ENCODE measurements around the gene COBL. TPM values are rescaled to one million over a fixed set of nuclear protein-coding genes. Genes with fewer than 3 reads are reported as not detected.

The COBL gene
- total RNA-seq, 2 experiments from 2014 or later: not detected

DNA sequence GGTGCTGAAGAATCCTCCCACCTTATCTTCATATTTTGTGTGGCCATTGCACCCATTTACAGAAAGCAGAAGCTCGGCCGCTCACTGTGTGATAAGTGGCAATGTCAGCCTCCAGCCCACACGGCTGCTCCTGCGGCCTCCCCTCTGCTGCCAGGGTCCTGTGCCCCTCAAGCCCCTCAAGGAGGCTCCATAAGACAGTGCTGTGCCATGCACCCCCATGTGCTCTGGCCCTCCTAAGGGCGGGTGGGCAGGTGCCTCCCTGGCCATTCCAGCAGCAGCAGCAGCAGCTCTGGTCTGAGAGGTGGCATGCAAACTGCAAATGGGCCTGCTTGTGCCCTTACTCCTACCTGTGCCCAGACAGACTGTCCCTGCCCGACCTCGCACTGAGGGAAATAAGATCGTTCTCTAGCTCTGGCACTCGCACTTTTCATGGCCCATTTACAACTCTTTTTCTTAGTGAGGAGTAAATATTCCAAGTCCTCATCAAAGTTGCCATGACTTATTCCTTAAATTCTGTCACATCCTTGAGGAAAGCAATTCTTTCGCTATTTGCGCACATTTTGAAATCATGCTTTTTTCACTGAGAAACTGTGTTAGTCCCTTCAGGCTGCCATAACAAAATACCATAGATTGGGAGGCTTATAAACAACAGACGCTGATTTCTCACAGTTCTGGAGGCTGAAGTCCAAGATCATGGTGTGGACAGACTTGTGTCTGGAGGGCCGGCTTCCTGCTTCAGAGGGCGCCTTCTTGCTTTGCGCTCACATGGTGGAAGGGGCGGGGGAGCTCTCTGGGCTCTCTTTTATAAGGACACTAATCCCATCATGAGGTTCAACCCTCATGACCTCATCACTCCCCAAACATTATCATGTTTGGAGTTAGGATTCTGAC lies 187.8 kb downstream of the COBL start:
- intact Hi-C loops (cut with micrococcal nuclease): loop anchor here (10.0 kb wide), 1 partner anchor 764 kb away; no protein-coding TSS in a partner anchor
- CTCF ChIA-PET: interaction anchor here (1.1 to 1.4 kb wide), 2 partner anchors 12 to 58 kb away, joined by 3 to 4 read pairs; no protein-coding TSS in a partner anchor
- POLR2A ChIA-PET: no interaction called here
- Mint-ChIP-seq H3K27ac (no peak overlapping the region), H3K4me1 (ENCODE audit: low read depth) (peaks cover 7% of the 10 kb centered on the region), H3K36me3 (no peaks in the 10 kb centered on the region), H3K4me3 (no peak overlapping the region), H3K27me3 (peaks cover 1% of the 10 kb centered on the region), H3K9me3 (no peaks in the 10 kb centered on the region)
- DNase-seq: no peak

DNA sequence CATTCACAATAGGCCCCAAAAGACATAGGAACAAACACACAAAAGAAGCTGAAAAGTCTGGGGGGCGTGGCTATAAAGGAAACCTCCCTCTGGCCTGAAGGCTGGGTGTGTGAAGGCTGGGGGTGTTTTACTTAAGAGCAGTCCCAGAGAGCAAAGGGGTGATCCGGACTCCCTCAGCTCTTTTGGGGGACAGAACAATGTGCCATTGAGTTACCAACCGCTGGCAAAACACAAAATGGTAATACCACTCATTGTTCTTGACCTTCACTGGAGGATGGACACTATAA lies 189.0 kb downstream of the COBL start:
- intact Hi-C loops (cut with micrococcal nuclease): loop anchor here (10.0 kb wide), 1 partner anchor 763 kb away; no protein-coding TSS in a partner anchor
- ChIA-PET CTCF (interaction anchor here (0.5 to 1.4 kb wide), 2 partner anchors 10 to 56 kb away, joined by 3 read pairs; no protein-coding TSS in a partner anchor), POLR2A (no interaction called here)
- DNase-seq: no peak
- Mint-ChIP-seq H3K27me3 (peaks cover 1% of the 10 kb centered on the region), H3K4me3 (no peak overlapping the region), H3K9me3 (no peaks in the 10 kb centered on the region), H3K27ac (no peak overlapping the region), H3K4me1 (ENCODE audit: low read depth) (peaks cover 18% of the 10 kb centered on the region), H3K36me3 (no peaks in the 10 kb centered on the region)

DNA sequence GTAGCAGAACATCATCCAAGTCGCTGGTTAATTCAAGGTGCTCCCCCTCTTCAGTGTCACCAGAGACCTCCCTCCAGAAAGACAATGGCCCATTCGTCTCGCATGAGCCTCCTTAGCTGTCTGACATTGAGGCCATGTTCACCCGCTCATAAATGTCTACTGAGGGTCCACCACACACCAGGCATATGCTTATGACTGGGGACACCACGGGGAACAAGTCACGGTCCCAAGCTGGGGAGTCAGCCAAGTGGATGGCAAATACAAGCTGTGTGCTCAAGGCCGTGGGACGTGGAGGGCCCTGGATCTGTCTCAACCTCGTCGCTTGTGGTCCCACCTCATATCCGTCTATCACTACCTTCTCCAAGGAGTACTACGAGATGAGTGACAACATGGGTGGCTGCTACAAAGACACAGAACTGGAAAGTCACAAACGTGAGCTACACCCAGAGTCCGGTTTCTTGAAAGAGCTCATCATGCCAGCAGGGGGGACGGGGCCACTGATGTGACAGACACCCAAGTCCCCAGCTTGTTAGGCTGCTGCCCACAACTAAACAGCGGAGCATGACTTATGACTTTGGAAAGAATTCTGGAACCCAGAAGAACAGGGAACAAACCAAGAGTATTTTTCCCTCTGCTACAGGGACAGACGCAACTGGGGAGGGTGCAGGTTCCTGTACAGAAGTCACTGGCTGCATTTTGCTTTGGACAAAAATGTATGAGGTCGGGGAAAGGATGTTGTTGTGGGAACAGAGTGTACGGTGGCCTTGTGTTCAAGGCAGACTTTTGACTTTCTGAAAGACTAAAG lies 189.6 kb downstream of the COBL start:
- Mint-ChIP-seq H3K4me1 (ENCODE audit: low read depth) (peaks cover 24% of the 10 kb centered on the region), H3K27me3 (peaks cover 1% of the 10 kb centered on the region), H3K36me3 (no peaks in the 10 kb centered on the region), H3K27ac (no peak overlapping the region), H3K9me3 (no peaks in the 10 kb centered on the region), H3K4me3 (no peak overlapping the region)
- POLR2A ChIA-PET: no interaction called here
- intact Hi-C loops (cut with micrococcal nuclease): loop anchor here (10.0 kb wide), 1 partner anchor 762 kb away; no protein-coding TSS in a partner anchor
- DNase-seq: no peak
- CTCF ChIA-PET: interaction anchor here (0.5 to 1.4 kb wide), 3 partner anchors 11 to 56 kb away, joined by 3 read pairs; no protein-coding TSS in a partner anchor

DNA sequence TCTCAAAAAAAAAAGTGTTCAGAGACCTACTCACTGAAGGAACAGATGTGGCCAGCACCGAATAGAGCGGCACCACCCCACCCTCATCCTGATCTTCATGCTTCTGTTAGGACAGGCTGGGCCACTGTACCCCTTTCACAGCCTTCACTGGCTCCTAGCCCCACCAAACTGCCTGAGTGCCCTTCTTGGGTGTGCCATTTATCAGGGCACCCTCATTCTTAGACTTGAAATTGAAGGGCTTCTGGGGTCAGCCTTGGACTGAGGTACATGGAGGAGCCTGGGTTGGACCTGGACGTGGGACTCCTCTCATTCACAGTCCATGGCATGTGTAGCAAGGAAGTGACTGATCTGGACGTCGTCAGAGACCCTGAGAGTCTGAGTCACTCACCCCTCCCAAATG lies 190.3 kb downstream of the COBL start:
- POLR2A ChIA-PET: no interaction called here
- Mint-ChIP-seq H3K9me3 (no peaks in the 10 kb centered on the region), H3K27me3 (peaks cover 1% of the 10 kb centered on the region), H3K4me1 (ENCODE audit: low read depth) (peaks cover 31% of the 10 kb centered on the region), H3K36me3 (no peaks in the 10 kb centered on the region), H3K27ac (no peak overlapping the region), H3K4me3 (no peak overlapping the region)
- CTCF ChIA-PET: interaction anchor here (1.3 to 2.0 kb wide), 2 partner anchors 15 to 36 kb away, joined by 3 to 8 read pairs; no protein-coding TSS in a partner anchor
- DNase-seq: no peak
- intact Hi-C loops (cut with micrococcal nuclease): loop anchor here (10.0 kb wide), 1 partner anchor 762 kb away; no protein-coding TSS in a partner anchor

DNA sequence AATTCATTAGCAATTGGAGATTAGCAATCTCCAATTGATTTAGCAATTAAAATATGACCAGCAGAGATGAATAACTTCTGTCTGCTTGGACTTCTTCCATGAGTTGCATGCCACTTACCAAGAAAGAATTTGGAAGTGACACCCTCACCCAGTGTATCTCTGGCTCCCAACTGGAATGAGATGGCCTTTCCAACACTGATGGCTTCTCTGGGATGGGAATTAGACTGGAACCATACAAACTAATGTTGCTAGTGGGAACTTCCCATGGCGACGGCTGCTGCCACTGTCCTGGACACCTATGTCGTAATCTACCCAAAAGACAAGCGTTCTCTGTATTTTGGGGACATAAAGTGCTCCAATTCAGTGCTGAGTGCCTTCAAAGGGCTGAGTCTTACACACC lies 192.3 kb downstream of the COBL start:
- no peak for DNase-seq
- no peaks in the 10 kb centered on the region for H3K36me3 Mint-ChIP-seq
- H3K27ac Mint-ChIP-seq: no peak overlapping the region
- ChIA-PET CTCF (interaction anchor here (2.0 kb wide), 1 partner anchor 17 kb away, joined by 8 read pairs; no protein-coding TSS in a partner anchor), POLR2A (no interaction called here)
- peaks cover 1% of the 10 kb centered on the region for H3K27me3 Mint-ChIP-seq
- H3K4me3 Mint-ChIP-seq: no peak overlapping the region
- intact Hi-C loops (cut with micrococcal nuclease): loop anchor here (5.0 to 10.0 kb wide), 4 partner anchors 342 to 917 kb away; partner anchors contain the start of gene GRB10
- peaks cover 40% of the 10 kb centered on the region for H3K4me1 Mint-ChIP-seq (ENCODE audit: low read depth)
- no peaks in the 10 kb centered on the region for H3K9me3 Mint-ChIP-seq

DNA sequence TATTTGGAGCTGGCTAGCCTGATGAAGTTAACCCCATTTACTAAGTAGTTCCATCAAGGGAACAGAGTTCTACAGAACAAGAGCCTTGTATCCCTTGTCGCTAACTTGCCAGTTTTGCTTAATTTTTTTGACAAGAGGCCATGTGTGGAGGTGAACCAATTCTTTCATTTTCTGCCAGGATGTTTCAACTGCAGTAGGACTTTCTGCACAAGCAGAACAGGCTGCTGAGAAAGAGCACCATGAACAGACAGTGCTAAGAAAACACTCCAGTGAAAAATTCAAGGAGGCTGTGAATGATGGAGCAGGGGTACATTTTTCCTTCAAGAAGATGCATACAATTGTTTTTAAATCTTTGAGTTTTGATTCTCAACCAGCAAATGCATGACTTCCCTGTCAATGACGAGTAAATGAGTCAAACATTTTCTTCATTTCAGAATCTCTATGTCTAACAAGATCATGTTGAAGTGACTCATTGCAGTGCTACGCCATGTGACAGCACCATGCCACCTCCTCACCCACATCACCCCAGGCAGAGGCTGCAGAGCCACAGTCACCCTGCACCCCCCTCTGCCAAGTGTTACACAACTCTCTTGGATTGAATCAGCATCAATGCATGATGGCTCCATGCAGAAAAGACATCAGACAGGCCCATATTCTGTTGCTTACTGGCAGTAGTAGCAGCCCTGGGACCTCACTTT lies 193.1 kb downstream of the COBL start:
- peak overlapping the region; percentile 96 for H3K27ac Mint-ChIP-seq
- H3K4me3 Mint-ChIP-seq: peak overlapping the region; percentile 53
- H3K27me3 Mint-ChIP-seq: peaks cover 1% of the 10 kb centered on the region
- H3K36me3 Mint-ChIP-seq: no peaks in the 10 kb centered on the region
- no peaks in the 10 kb centered on the region for H3K9me3 Mint-ChIP-seq
- ChIA-PET CTCF (interaction anchor here (2.3 kb wide), 1 partner anchor 18 kb away, joined by 6 read pairs; no protein-coding TSS in a partner anchor), POLR2A (no interaction called here)
- peak; percentile 92 for DNase-seq
- intact Hi-C loops (cut with micrococcal nuclease): loop anchor here (1.0 to 10.0 kb wide), 14 partner anchors 18 to 1055 kb away; partner anchors contain the start of genes FIGNL1 and GRB10
- H3K4me1 Mint-ChIP-seq (ENCODE audit: low read depth): peaks cover 40% of the 10 kb centered on the region

DNA sequence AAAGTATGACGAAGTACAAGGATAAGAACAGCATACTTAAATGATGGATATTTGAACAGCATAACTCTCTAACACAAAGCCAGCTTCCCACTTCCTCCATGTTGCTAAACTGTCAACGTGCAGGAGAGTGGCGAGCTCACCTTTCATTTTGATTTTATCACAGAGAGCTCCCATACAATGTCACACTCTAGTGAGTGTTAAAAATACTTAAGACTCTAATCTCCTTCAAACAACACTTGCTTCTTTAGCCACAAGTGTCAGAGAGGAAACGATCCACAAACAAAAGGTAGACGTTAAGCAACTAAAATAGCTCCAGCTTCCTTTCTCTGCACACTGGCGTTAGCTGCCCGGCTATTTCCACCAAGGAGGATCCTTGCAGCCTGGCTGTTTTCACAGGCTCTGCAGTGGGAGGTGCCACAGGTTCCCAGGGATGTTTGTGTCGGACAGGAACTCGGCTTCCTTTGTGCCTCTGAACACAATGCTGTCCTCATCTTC lies 194.6 kb downstream of the COBL start:
- Mint-ChIP-seq H3K4me3 (peak overlapping the region; percentile 9), H3K9me3 (no peaks in the 10 kb centered on the region), H3K36me3 (no peaks in the 10 kb centered on the region), H3K27ac (peak overlapping the region; percentile 70), H3K27me3 (peaks cover 4% of the 10 kb centered on the region), H3K4me1 (ENCODE audit: low read depth) (peaks cover 40% of the 10 kb centered on the region)
- no peak for DNase-seq
- CTCF ChIA-PET: interaction anchor here (2.3 kb wide), 1 partner anchor 19 kb away, joined by 6 read pairs; no protein-coding TSS in a partner anchor
- intact Hi-C loops (cut with micrococcal nuclease): loop anchor here (2.0 to 10.0 kb wide), 7 partner anchors 295 to 1053 kb away; partner anchors contain the start of gene GRB10
- POLR2A ChIA-PET: interaction anchor here (1.1 kb wide), 1 partner anchor 104 kb away, joined by 3 read pairs; no protein-coding TSS in a partner anchor

DNA sequence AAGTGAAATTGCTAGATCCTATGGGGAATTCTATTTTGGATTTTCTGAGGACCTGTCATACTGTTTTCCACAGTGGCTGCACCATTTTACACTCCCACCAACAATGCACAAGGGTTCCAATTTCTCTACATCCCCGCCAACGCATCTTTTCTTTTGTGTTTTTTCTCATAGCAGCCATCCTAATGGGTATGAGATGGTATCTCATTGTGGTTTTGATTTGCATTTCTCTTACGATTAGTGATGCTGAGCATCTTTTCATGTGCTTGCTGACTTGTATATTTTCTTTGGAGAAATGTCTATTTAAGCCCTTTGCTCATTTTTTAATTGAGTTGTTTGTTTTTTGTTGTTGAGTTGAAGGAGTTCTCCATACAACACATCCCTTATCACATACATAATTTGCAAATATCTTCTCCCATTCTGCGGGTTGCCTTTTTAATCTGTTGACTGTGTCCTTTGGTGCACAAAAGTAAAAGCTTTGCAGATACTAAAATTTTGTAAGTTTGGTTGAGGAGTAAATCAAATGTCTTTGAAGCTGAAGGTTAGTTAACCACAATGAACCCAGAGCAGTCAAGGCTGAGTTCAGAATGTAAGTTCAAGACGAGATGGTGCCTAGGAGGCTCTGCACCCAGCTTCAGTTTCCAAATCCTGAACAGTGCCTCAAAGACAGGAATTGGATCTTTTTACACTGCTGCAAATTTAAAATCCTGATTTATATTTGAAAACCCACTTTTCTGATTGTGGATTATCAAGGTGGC lies 195.4 kb downstream of the COBL start:
- no peak for DNase-seq
- H3K27me3 Mint-ChIP-seq: peaks cover 3% of the 10 kb centered on the region
- CTCF ChIA-PET: interaction anchor here (2.3 kb wide), 1 partner anchor 20 kb away, joined by 6 read pairs; no protein-coding TSS in a partner anchor
- POLR2A ChIA-PET: interaction anchor here (1.1 kb wide), 1 partner anchor 103 kb away, joined by 3 read pairs; no protein-coding TSS in a partner anchor
- peaks cover 40% of the 10 kb centered on the region for H3K4me1 Mint-ChIP-seq (ENCODE audit: low read depth)
- intact Hi-C loops (cut with micrococcal nuclease): loop anchor here (5.0 to 10.0 kb wide), 4 partner anchors 339 to 914 kb away; partner anchors contain the start of gene GRB10
- H3K9me3 Mint-ChIP-seq: peaks cover under 1% of the 10 kb centered on the region
- H3K27ac Mint-ChIP-seq: peak overlapping the region; percentile 70
- peaks cover under 1% of the 10 kb centered on the region for H3K36me3 Mint-ChIP-seq
- peak overlapping the region; percentile 7 for H3K4me3 Mint-ChIP-seq

DNA sequence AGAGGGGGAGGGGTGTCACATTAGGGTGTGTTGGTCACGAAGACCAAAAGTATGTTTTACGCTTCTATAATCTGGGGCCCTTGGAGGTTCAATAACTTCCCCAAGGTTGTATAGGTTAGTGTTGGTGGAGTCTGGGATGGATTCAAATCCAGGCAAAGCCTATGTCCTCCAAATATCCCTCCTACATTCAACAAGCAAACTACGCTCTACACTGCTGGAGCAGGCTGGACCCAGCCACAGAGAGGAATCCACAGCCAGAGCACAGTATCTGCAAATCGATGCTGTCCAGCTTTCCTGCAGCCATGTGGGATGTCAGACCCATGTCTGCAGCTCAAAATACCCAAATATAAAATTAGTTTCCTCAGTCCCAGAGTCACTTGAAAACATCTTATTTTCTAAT lies 198.0 kb downstream of the COBL start:
- ChIA-PET POLR2A (no interaction called here), CTCF (interaction anchor here (1.6 kb wide), 1 partner anchor 23 kb away, joined by 6 read pairs; no protein-coding TSS in a partner anchor)
- Mint-ChIP-seq H3K27ac (no peak overlapping the region), H3K27me3 (peaks cover 3% of the 10 kb centered on the region), H3K36me3 (peaks cover 2% of the 10 kb centered on the region), H3K4me3 (no peak overlapping the region), H3K4me1 (ENCODE audit: low read depth) (peaks cover 31% of the 10 kb centered on the region), H3K9me3 (peaks cover 9% of the 10 kb centered on the region)
- intact Hi-C loops (cut with micrococcal nuclease): no loop called here
- DNase-seq: no peak

DNA sequence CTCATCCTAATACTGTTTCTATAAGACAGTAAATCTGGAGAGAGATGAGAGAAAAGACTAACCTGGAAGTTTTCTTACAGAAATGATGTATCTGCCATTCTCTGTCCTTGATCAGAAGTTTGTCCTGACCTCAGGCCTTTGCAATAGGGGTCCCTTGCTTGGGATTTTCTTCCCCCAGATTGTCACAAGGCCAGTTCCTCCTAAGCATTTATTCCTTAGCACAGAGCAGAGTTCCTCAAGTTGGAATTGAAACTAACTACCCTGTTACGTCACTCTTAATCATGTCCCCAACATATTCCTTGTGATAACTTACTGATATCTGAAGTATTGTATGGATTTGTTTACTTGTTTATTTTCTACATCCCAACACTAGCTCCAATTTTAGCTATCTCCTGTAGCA lies 202.1 kb downstream of the COBL start:
- ChIA-PET POLR2A (no interaction called here), CTCF (interaction anchor here (1.6 kb wide), 1 partner anchor 46 kb away, joined by 4 read pairs; no protein-coding TSS in a partner anchor)
- Mint-ChIP-seq H3K4me1 (ENCODE audit: low read depth) (no peaks in the 10 kb centered on the region), H3K4me3 (no peak overlapping the region), H3K27me3 (peaks cover 3% of the 10 kb centered on the region), H3K36me3 (peaks cover 2% of the 10 kb centered on the region), H3K27ac (no peak overlapping the region), H3K9me3 (peaks cover 9% of the 10 kb centered on the region)
- intact Hi-C loops (cut with micrococcal nuclease): no loop called here
- no peak for DNase-seq
